Choroid plexus epithelial cell (primary cell): ENCODE data around the gene ABHD14A.

ENCODE experiments used
- DNase-seq: peaks from one replicate; pipeline ENCODE4 v3.0.0-alpha.2; 2010; ENCODE audit warnings: low read depth
- H3K4me3 ChIP-seq: 2 replicates; pipeline ENCODE4 v1.5.1; 2011; ENCODE audit warnings: low read depth, mild to moderate bottlenecking, control low read depth, low read length, moderate library complexity
- TF ChIP-seq, protein P1 (sequence below): conservative IDR thresholded peaks from 2 replicates; pipeline ENCODE4 v1.5.1; 2011; ENCODE audit warnings: low read depth, mild to moderate bottlenecking, control low read depth, inconsistent platforms, low read length, moderate library complexity

The ABHD14A gene

DNA sequence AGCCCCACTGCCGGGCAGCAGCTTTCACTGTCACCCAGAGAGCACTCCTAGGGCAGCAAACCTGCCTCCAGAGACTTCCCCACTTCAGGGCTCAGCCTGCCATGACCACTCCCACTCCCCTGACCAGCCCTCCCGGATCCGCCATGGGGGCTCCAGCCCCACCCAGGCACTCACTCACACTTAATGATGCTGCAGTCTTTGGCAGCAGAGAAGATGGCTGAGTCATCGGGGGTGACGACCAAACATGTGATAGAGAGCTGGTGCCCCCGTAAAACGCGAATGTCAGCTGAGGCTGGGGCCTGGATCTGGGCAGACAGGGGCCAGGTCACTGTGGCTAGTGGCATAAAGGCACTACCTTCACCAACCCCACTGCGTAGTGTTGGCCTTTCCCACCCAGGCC lies 37.9 kb upstream of the ABHD14A start:
- TF ChIP-seq, protein P1, sequence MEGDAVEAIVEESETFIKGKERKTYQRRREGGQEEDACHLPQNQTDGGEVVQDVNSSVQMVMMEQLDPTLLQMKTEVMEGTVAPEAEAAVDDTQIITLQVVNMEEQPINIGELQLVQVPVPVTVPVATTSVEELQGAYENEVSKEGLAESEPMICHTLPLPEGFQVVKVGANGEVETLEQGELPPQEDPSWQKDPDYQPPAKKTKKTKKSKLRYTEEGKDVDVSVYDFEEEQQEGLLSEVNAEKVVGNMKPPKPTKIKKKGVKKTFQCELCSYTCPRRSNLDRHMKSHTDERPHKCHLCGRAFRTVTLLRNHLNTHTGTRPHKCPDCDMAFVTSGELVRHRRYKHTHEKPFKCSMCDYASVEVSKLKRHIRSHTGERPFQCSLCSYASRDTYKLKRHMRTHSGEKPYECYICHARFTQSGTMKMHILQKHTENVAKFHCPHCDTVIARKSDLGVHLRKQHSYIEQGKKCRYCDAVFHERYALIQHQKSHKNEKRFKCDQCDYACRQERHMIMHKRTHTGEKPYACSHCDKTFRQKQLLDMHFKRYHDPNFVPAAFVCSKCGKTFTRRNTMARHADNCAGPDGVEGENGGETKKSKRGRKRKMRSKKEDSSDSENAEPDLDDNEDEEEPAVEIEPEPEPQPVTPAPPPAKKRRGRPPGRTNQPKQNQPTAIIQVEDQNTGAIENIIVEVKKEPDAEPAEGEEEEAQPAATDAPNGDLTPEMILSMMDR, result no peak
- DNase-seq, result no peak
- no peak overlapping the region for H3K4me3 ChIP-seq

DNA sequence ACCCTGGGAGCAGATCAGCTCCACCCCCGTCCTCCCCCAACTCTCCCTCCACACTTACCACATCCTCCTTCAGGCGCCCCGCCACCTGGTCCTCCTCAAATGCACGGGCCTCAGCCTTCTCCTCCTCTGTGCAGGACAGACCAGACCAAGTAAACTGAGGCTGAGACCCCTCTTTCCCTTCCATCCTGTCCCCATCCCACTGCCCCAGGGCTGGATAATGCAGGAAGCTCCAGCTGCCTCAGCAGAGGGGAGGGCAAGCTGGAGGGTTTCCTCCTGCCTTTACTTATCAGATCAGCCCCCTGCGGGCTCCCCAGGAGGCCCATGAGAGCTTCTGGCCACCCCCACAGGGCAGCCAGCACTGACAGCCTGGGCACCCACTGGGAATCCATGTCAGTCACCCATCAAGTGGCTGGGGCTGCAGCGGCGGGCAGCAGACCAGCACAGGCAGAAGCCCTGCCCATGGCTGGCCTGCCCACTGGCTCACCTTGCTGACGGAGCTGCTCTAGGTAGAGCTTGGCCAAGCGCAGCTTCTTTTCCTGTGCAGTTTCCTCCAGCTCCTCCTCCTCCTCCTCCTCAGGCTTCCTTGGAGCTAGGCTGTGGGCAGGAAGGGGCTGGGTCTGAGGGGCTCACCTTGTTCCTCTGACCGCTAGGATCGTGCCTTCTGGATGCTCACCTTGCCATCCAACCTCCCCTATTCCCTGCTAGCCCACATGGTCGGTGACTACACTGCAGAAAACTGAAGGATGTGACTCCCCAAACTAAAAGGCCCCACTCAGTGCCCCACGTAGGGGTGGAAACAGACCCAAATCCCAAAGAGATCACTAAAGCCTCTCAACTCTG lies 37.0 kb upstream of the ABHD14A start:
- DNase-seq, result no peak
- TF ChIP-seq, protein P1, result no peak

DNA sequence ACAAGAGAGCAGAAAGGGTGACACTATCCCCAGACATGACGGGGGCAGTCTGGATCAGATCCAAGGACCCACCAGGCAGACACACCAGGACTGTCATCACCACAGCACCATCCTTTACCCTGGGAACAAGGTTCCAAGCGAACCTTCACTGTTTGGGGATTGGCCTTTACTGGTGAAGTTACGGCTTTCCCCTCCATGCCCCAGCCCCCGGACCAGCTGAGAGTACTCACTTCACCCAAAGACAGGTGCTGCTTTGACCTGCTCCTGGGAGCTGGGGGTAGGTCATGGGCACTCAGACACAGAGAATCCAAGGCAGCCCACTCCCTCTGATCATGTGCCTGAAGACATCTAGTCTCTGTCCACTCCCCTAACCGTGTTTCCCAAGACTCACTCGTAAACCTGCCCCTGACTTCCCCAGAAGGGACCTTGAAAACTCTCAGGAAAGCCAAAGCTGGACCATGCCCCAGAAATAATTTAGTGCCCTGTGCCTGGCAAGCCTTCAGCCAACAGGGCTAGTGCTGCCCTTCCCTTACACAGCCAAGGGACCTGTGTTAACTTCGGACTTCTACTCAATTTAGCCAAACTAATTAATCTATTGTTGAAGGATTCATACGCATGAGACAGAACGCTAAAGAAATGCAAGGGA lies 36.0 kb upstream of the ABHD14A start:
- TF ChIP-seq, protein P1, result no peak
- no peak for DNase-seq
- no peak overlapping the region for H3K4me3 ChIP-seq

More for the DNA sequence above, 37.0 kb upstream of the ABHD14A start:
- H3K4me3 ChIP-seq, result no peak overlapping the region

GRCh38 chr3:51940648-51941462 lies 34.0 kb upstream of the ABHD14A start:
- TF ChIP-seq, protein P1, result no peak
- H3K4me3 ChIP-seq, result peak overlapping the region; percentile 87
- DNase-seq, result peak; percentile 21

DNA sequence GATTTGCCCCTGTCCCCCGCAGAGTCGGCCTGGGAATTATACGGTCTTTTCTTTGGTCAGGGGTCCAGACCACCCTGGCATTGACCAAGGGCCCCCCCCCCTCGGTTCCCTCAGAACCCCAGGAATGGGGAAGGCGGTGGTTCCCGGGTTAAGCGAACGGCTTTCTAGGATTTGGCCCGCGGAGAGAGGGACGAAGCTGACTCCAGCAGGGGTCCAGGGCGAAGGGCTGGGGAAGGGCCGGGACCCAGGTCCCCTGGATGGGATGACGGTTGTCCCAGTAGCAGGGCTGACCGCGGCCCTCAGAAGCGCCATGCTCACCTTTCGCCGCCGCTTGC lies 33.4 kb upstream of the ABHD14A start:
- TF ChIP-seq, protein P1, result no peak
- DNase-seq, result no peak
- peak overlapping the region; percentile 87 for H3K4me3 ChIP-seq

DNA sequence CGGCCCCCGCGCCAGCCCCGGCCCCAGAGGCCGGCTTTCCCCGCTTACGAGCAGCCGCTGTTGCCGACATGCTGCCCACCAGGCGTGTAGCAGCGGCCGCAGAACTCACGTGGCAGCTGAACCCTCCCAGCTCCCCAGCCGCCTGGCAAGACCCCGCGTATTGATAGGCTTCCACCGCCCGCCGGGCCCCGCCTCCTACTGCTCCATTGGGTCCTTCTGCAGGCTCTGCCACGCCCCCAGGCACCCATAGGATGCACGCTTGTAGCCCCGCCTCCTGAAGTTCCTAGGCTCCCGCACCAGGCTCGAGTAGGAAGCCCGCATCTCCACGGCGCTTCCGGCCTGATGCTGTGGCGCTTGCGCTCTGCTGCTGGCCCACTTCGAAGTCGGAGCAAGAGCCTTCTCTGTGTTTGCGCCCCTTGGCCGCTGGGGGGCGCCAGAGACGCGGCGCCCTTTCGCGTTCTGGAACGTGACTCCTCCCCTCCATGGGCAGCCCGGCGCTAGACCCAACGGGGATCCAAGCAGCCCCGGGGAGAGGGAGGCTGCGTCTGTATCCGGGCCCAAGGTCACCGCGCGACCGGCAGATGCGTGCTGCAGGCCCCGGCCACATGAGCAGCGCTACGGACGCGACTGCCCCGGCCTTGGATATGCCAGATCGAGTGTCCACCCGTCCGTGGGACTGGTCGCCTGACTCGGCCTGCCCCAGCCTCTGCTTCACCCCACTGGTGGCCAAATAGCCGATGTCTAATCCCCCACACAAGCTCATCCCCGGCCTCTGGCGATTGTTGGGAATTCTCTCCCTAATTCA lies 32.9 kb upstream of the ABHD14A start, which contains the start of the genes PARP3 and RRP9:
PARP3 (plus strand) TSS at position 566 of the 805 bp plus-strand sequence. CDS start 993 bp downstream, outside the sequence.
RRP9 (minus strand) TSS at position 107 of the 805 bp plus-strand sequence; CDS start at position 70, 37 bp downstream.
- peak within 1 kb of the TSS; percentile 87 for H3K4me3 ChIP-seq
- TF ChIP-seq, protein P1, result peak; percentile 99
- DNase-seq, result peak; percentile 100
